B cell (primary cell): ENCODE data around the gene FOXF1. TPM values are rescaled to one million over a fixed set of nuclear protein-coding genes. Genes with fewer than 3 reads are reported as not detected.

Experiments used
- ATAC-seq: fragments of 200-7000 bp; cut with Tn5 transposase; one replicate; pipeline ENCODE4 v1.10.0; 2021; ENCODE audit warnings: low read depth, mild to moderate bottlenecking, moderate number of reproducible peaks, moderate library complexity
- CTCF ChIA-PET: fragments of 350-600 bp; sonication (Branson Sonifier 250); formaldehyde crosslinking; loops from one replicate; lab custom pipeline; 2021; ENCODE audit warnings: antibody characterized with exemption, inconsistent platforms; lab: Charles Lee
- POLR2A ChIA-PET: fragments of 350-600 bp; sonication (Branson Sonifier 250); formaldehyde crosslinking; loops from one replicate; lab custom pipeline; 2021; ENCODE audit warnings: antibody characterized with exemption; lab: Charles Lee
- DNase-seq: peaks from one replicate; pipeline ENCODE4 v3.0.0; 2013
- H2AFZ ChIP-seq: 2 replicates; pipeline ENCODE4 v1.6.1; 2012; ENCODE audit warnings: mild to moderate bottlenecking, low read depth, low read length; ENCODE audit not compliant: insufficient read depth, poor library complexity, severe bottlenecking
- H3K27ac ChIP-seq, 2 donors: 1 replicate in 1 of 2; 2 replicates in 1 of 2; pipeline ENCODE4 v1.5.1; 2012 to 2013; ENCODE audit warnings: low read length in 2 of 2, mild to moderate bottlenecking in 2 of 2, moderate library complexity in 1 of 2
- H3K27me3 ChIP-seq, 4 experiments: fragments of 200-600 bp in 1 of 4; sonication (generic) in 1 of 4; replicated peaks in 1 of 4; 1 replicate in 2 of 4; 2 replicates in 2 of 4; pipeline versions ENCODE4 v1.6.1 to v1.7.0; 2013 to 2016; ENCODE audit warnings: low read length in 3 of 4, mild to moderate bottlenecking in 2 of 4, mixed read lengths in 1 of 4, moderate library complexity in 1 of 4; ENCODE audit not compliant: insufficient read depth in 4 of 4, control insufficient read depth in 3 of 4; ENCODE audit errors: control extremely low read depth in 1 of 4
- H3K36me3 ChIP-seq, 2 experiments: replicated peaks in 1 of 2; 1 replicate in 1 of 2; 2 replicates in 1 of 2; pipeline versions ENCODE4 v1.6.1 to v1.7.1; 2013; ENCODE audit warnings: low read length in 1 of 2; ENCODE audit not compliant: insufficient read depth in 2 of 2, control insufficient read depth in 1 of 2; ENCODE audit errors: control extremely low read depth in 1 of 2, extremely low read depth in 1 of 2
- H3K4me1 ChIP-seq, 2 donors: fragments of 200-600 bp in 1 of 2; sonication (generic) in 1 of 2; 1 replicate in 1 of 2; 2 replicates in 1 of 2; pipeline versions ENCODE4 v1.5.1 to v1.6.1; 2013 to 2017; ENCODE audit warnings: low read length in 2 of 2; ENCODE audit not compliant: control insufficient read depth in 2 of 2, insufficient read depth in 2 of 2
- H3K4me2 ChIP-seq: replicated peaks from 2 replicates; pipeline ENCODE3; 2012; ENCODE audit warnings: mild to moderate bottlenecking, low read depth, low read length; ENCODE audit not compliant: poor library complexity, severe bottlenecking
- H3K4me3 ChIP-seq, 5 experiments: fragments of 200-600 bp in 1 of 5; sonication (generic) in 1 of 5; 1 replicate in 3 of 5; 2 replicates in 2 of 5; pipeline versions ENCODE4 v1.5.1 to v1.7.0; 2011 to 2016; ENCODE audit warnings: low read length in 4 of 5, mild to moderate bottlenecking in 4 of 5, low read depth in 2 of 5, control low read depth in 1 of 5, moderate library complexity in 1 of 5; ENCODE audit not compliant: insufficient read depth in 1 of 5; ENCODE audit errors: control extremely low read depth in 1 of 5, extremely low read depth in 1 of 5
- H3K79me2 ChIP-seq: fragments of 200-600 bp; sonication (generic); one replicate; pipeline ENCODE4 v1.6.0; 2016; ENCODE audit warnings: low read length; ENCODE audit not compliant: control insufficient read depth, insufficient read depth
- H3K9ac ChIP-seq: fragments of 200-600 bp; sonication (generic); 2 replicates; pipeline ENCODE4 v1.6.1; 2017; ENCODE audit warnings: mild to moderate bottlenecking, low read length, moderate library complexity
- H3K9me3 ChIP-seq, 3 donors: one replicate each; pipeline versions ENCODE4 v1.6.1 to v1.7.1; 2013; ENCODE audit warnings: low read length in 2 of 3; ENCODE audit not compliant: control insufficient read depth in 2 of 3, insufficient read depth in 1 of 3; ENCODE audit errors: control extremely low read depth in 1 of 3
- H4K20me1 ChIP-seq: 2 replicates; pipeline ENCODE4 v1.6.0; 2012; ENCODE audit warnings: mild to moderate bottlenecking, low read length; ENCODE audit not compliant: insufficient read depth, control insufficient read depth, poor library complexity, severe bottlenecking
- H3K27ac Mint-ChIP-seq: one replicate; pipeline ENCODE4 v1.8.0; 2021; ENCODE audit warnings: mixed read lengths
- H3K27me3 Mint-ChIP-seq: one replicate; pipeline ENCODE4 v1.8.0; 2021; ENCODE audit warnings: mixed read lengths
- H3K4me1 Mint-ChIP-seq: one replicate; pipeline ENCODE4 v1.8.0; 2021; ENCODE audit warnings: mixed read lengths
- H3K4me3 Mint-ChIP-seq: one replicate; pipeline ENCODE4 v1.8.0; 2021; ENCODE audit warnings: mixed read lengths
- H3K9me3 Mint-ChIP-seq: one replicate; pipeline ENCODE4 v1.8.0; 2022; ENCODE audit warnings: mixed read lengths; ENCODE audit not compliant: insufficient read depth
- EZH2 ChIP-seq: IDR thresholded peaks from 2 replicates; pipeline ENCODE4 v1.6.1; 2012; ENCODE audit warnings: borderline replicate concordance, low read depth, mild to moderate bottlenecking, moderate library complexity, low read length; ENCODE audit not compliant: insufficient read depth, poor library complexity, severe bottlenecking
- WGBS: methylation state at CpG from one replicate; pipeline ENCODE4 v1.1.5; 2013; ENCODE audit warnings: missing lambda C conversion rate; ENCODE audit not compliant: insufficient coverage; 5-methylcytosine and 5-hydroxymethylcytosine counted together
- intact Hi-C: fragments of 100-400 bp; cut with micrococcal nuclease; formaldehyde crosslinking; loops from one replicate; pipeline ENCODE4 v1.10.0; 2022
- polyA plus RNA-seq: library from polyadenylated mRNA; depleted of rRNA; stranded (reverse); fragments of >200 nt; gene quantifications from 2 replicates; pipeline ENCODE4 v1.2.3, GENCODE V29; 2012
- total RNA-seq, 2 donors: library from RNA; stranded (reverse); fragments of 120-200 nt in 1 of 2; gene quantifications; 1 replicate in 1 of 2; 2 replicates in 1 of 2; pipeline versions ENCODE4 v1.2.3 to v1.2.4, GENCODE V29; 2013 to 2022
- TF ChIP-seq, protein P1 (sequence below): fragments of 200-600 bp; IDR thresholded peaks from one replicate; pipeline ENCODE4 v1.8.0; 2022; ENCODE audit warnings: antibody characterized with exemption, mild to moderate bottlenecking

FOXF1 gene
- total and polyA plus RNA-seq, 2 donors (not counting 1 experiment from before 2014, with no cell fraction given) = not detected

- H3K4me1 ChIP-seq = no peaks in the 10 kb centered on the region
- no peaks in the 10 kb centered on the region for H4K20me1 ChIP-seq
- no peak overlapping the region for H3K27ac Mint-ChIP-seq
- no peak overlapping the region for H3K4me2 ChIP-seq
- DNase-seq (no peak), ATAC-seq (no peak)
- ChIA-PET CTCF (interaction anchor here (1.0 kb wide), 1 partner anchor 14 kb away, joined by 4 read pairs; no protein-coding TSS in a partner anchor), POLR2A (no interaction called here)
- H3K27me3 ChIP-seq = no peaks in the 10 kb centered on the region
- no peak overlapping the region for H3K4me3 ChIP-seq
- TF ChIP-seq, protein P1, sequence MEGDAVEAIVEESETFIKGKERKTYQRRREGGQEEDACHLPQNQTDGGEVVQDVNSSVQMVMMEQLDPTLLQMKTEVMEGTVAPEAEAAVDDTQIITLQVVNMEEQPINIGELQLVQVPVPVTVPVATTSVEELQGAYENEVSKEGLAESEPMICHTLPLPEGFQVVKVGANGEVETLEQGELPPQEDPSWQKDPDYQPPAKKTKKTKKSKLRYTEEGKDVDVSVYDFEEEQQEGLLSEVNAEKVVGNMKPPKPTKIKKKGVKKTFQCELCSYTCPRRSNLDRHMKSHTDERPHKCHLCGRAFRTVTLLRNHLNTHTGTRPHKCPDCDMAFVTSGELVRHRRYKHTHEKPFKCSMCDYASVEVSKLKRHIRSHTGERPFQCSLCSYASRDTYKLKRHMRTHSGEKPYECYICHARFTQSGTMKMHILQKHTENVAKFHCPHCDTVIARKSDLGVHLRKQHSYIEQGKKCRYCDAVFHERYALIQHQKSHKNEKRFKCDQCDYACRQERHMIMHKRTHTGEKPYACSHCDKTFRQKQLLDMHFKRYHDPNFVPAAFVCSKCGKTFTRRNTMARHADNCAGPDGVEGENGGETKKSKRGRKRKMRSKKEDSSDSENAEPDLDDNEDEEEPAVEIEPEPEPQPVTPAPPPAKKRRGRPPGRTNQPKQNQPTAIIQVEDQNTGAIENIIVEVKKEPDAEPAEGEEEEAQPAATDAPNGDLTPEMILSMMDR = no peak
- no peak for TF ChIP-seq EZH2
- H3K36me3 ChIP-seq = peaks cover 3% of the 10 kb centered on the region in 2 experiments
- H3K9me3 ChIP-seq = peaks cover 0 to 2% (median 0%) of the 10 kb centered on the region in 3 donors
- H3K27ac ChIP-seq = no peak overlapping the region
- intact Hi-C loops = no loop called here
- H3K4me3 Mint-ChIP-seq = no peak overlapping the region
- H3K9ac ChIP-seq = no peak overlapping the region
- H2AFZ ChIP-seq = no peak overlapping the region
- H3K9me3 Mint-ChIP-seq = no peaks in the 10 kb centered on the region
- WGBS = 93% methylated on average over 48 of the region's 49 CpGs
- no peaks in the 10 kb centered on the region for H3K4me1 Mint-ChIP-seq
- no peaks in the 10 kb centered on the region for H3K27me3 Mint-ChIP-seq
- no peaks in the 10 kb centered on the region for H3K79me2 ChIP-seq
Measured at GRCh38 chr16:86531641-86532525, 21.6 kb downstream of the FOXF1 start.

DNA sequence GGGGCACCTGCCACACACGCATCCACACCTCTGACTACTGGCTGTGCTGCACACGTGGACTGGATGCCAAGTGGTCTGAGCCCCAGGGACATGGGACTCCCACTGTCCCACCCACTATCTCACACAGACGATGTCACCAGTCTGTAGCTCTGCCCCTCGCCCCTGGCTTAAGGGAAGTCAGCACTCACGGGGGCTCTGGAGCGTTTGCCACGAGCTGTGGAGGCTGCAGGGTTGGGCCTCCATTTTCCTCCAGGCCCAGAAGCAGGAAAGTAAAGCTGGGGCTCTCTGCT lies 22.1 kb downstream of the FOXF1 start:
- H3K4me1 ChIP-seq = no peaks in the 10 kb centered on the region
- CTCF ChIA-PET = no interaction called here

More for the DNA sequence above, 22.1 kb downstream of the FOXF1 start:
- Histone ChIP-seq H4K20me1 (no peaks in the 10 kb centered on the region), H3K27ac (no peak overlapping the region), H3K4me2 (no peak overlapping the region), H3K27me3 (no peaks in the 10 kb centered on the region), H2AFZ (no peak overlapping the region), H3K9me3 (peaks cover 0 to 2% (median 0%) of the 10 kb centered on the region in 3 donors), H3K4me3 (no peak overlapping the region), H3K9ac (no peak overlapping the region), H3K36me3 (peaks cover 3 to 5% of the 10 kb centered on the region in 2 experiments), H3K79me2 (no peaks in the 10 kb centered on the region)
- TF ChIP-seq, protein P1 = no peak
- no peak for TF ChIP-seq EZH2
- no peaks in the 10 kb centered on the region for H3K9me3 Mint-ChIP-seq
- POLR2A ChIA-PET = no interaction called here
- intact Hi-C loops = no loop called here
- 93% methylated on average over 7 of the region's 7 CpGs for WGBS
- no peaks in the 10 kb centered on the region for H3K27me3 Mint-ChIP-seq
- no peak for ATAC-seq
- no peak overlapping the region for H3K27ac Mint-ChIP-seq
- H3K4me1 Mint-ChIP-seq = no peaks in the 10 kb centered on the region
- no peak overlapping the region for H3K4me3 Mint-ChIP-seq
- DNase-seq = no peak
